Liver (tissue), 9 donors: ENCODE measurements around the gene FBP1. TPM values are rescaled to one million over a fixed set of nuclear protein-coding genes. Genes with fewer than 3 reads are reported as not detected.

Source experiments
- DNase-seq: peaks from one replicate; pipeline ENCODE4 v3.0.0-alpha.2; 2017; ENCODE audit warnings: low spot score
- H3K27ac ChIP-seq, 2 donors: one replicate each; pipeline ENCODE4 v1.7.0; 2013; ENCODE audit warnings: inconsistent platforms in 2 of 2, low read length in 2 of 2, control low read depth in 1 of 2, low read depth in 1 of 2, mild to moderate bottlenecking in 1 of 2
- H3K27me3 ChIP-seq, 4 donors: one replicate each; pipeline versions ENCODE4 v1.6.1 to v1.7.0; 2013; ENCODE audit warnings: low read length in 3 of 4, inconsistent platforms in 1 of 4, mild to moderate bottlenecking in 1 of 4, moderate library complexity in 1 of 4; ENCODE audit not compliant: control insufficient read depth in 4 of 4, insufficient read depth in 4 of 4
- H3K36me3 ChIP-seq, 4 donors: one replicate each; pipeline versions ENCODE4 v1.6.1 to v1.7.0; 2013; ENCODE audit warnings: low read length in 3 of 4, mild to moderate bottlenecking in 3 of 4, low read depth in 1 of 4, moderate library complexity in 1 of 4; ENCODE audit not compliant: control insufficient read depth in 4 of 4, insufficient read depth in 3 of 4
- H3K4me1 ChIP-seq, 4 donors: one replicate each; pipeline versions ENCODE4 v1.6.1 to v1.7.0; 2013; ENCODE audit warnings: low read length in 3 of 4, mild to moderate bottlenecking in 3 of 4, moderate library complexity in 1 of 4; ENCODE audit not compliant: control insufficient read depth in 4 of 4, insufficient read depth in 4 of 4
- H3K4me3 ChIP-seq, 3 donors: one replicate each; pipeline versions ENCODE4 v1.6.1 to v1.7.0; 2013; ENCODE audit warnings: low read length in 3 of 3, control low read depth in 1 of 3, low read depth in 1 of 3, mild to moderate bottlenecking in 1 of 3
- H3K9ac ChIP-seq, 2 donors: one replicate each; pipeline ENCODE4 v1.7.0; 2013; ENCODE audit warnings: low read length in 2 of 2, mild to moderate bottlenecking in 2 of 2, moderate library complexity in 2 of 2, control low read depth in 1 of 2, low read depth in 1 of 2
- H3K9me3 ChIP-seq, 4 donors: one replicate each; pipeline versions ENCODE4 v1.6.1 to v1.7.0; 2013; ENCODE audit warnings: low read length in 3 of 4; ENCODE audit not compliant: control insufficient read depth in 4 of 4
- EGR1 ChIP-seq, 2 donors: IDR thresholded peaks; 2 replicates each; pipeline ENCODE4 v1.6.1; 2016 to 2018; ENCODE audit warnings: antibody characterized with exemption in 2 of 2, low read depth in 2 of 2
- FOXA1 ChIP-seq: IDR thresholded peaks from 2 replicates; pipeline ENCODE4 v1.6.1; 2016; ENCODE audit warnings: antibody characterized with exemption
- FOXA2 ChIP-seq: IDR thresholded peaks from 2 replicates; pipeline ENCODE4 v1.6.1; 2016; ENCODE audit warnings: antibody characterized with exemption
- GABPA ChIP-seq, 2 donors: IDR thresholded peaks in 1 of 2; conservative IDR thresholded peaks in 1 of 2; 2 replicates each; pipeline ENCODE4 v1.6.1; 2016; ENCODE audit warnings: antibody characterized with exemption in 2 of 2, mild to moderate bottlenecking in 1 of 2, moderate library complexity in 1 of 2
- HNF4A ChIP-seq, 2 donors: conservative IDR thresholded peaks; 2 replicates each; pipeline ENCODE4 v1.6.1; 2016; ENCODE audit warnings: antibody characterized with exemption in 2 of 2, mild to moderate bottlenecking in 2 of 2
- HNF4G ChIP-seq: IDR thresholded peaks from 2 replicates; pipeline ENCODE4 v1.6.1; 2016; ENCODE audit warnings: antibody characterized with exemption
- JUND ChIP-seq, 2 donors: IDR thresholded peaks; 2 replicates each; pipeline ENCODE4 v1.6.1; 2016; ENCODE audit warnings: antibody characterized with exemption in 2 of 2
- NR2F2 ChIP-seq: IDR thresholded peaks from 2 replicates; pipeline ENCODE4 v1.6.1; 2016; ENCODE audit warnings: antibody characterized with exemption
- RAD21 ChIP-seq, 2 donors: IDR thresholded peaks; 2 replicates each; pipeline ENCODE4 v1.6.1; 2016; ENCODE audit warnings: antibody characterized with exemption in 2 of 2, mild to moderate bottlenecking in 2 of 2
- RXRA ChIP-seq, 2 donors: IDR thresholded peaks; 2 replicates each; pipeline ENCODE4 v1.6.1; 2017 to 2018; ENCODE audit warnings: antibody characterized with exemption in 2 of 2, mild to moderate bottlenecking in 1 of 2
- SP1 ChIP-seq: IDR thresholded peaks from 2 replicates; pipeline ENCODE4 v1.6.1; 2018; ENCODE audit warnings: antibody characterized with exemption, mild to moderate bottlenecking
- TAF1 ChIP-seq: conservative IDR thresholded peaks from 2 replicates; pipeline ENCODE4 v1.6.1; 2016; ENCODE audit warnings: antibody characterized with exemption, mild to moderate bottlenecking
- YY1 ChIP-seq: IDR thresholded peaks from 2 replicates; pipeline ENCODE4 v1.6.1; 2016; ENCODE audit warnings: antibody characterized with exemption, mild to moderate bottlenecking
- WGBS: extraction: QIAGEN DNeasy Blood & Tissue Kit; methylation state at CpG from one replicate; pipeline ENCODE4 v1.1.7; 2013; 5-methylcytosine and 5-hydroxymethylcytosine counted together
- polyA plus RNA-seq, 2 donors: library from polyadenylated mRNA; stranded (reverse) in 1 of 2; unstranded in 1 of 2; fragments of 200-250 nt in 1 of 2; fragments of >200 nt in 1 of 2; fragmentation: Nextera tagmentation in 1 of 2; extraction: Ambion mirVana in 1 of 2; gene quantifications; one replicate each; pipeline versions ENCODE4 v1.2.1 to v1.2.3, GENCODE V29; 2013 to 2015
- total RNA-seq, 2 donors: library from RNA; depleted of rRNA; stranded (reverse); fragments of >200 nt; gene quantifications; one replicate each; pipeline ENCODE4 v1.2.3, GENCODE V29; 2014
- TF ChIP-seq, protein P1 (sequence below): fragments of 150-350 bp; IDR thresholded peaks from 2 replicates; pipeline ENCODE4 v1.5.1; 2017; ENCODE audit warnings: improper control_type of control experiment, low read depth, low read length; ENCODE audit not compliant: missing input control
- TF ChIP-seq, protein P2 (sequence below): IDR thresholded peaks from 2 replicates; pipeline ENCODE4 v1.6.1; 2016; ENCODE audit warnings: antibody characterized with exemption
- TF ChIP-seq, protein P3 (sequence below): IDR thresholded peaks from 2 replicates; pipeline ENCODE4 v1.6.1; 2016; ENCODE audit warnings: antibody characterized with exemption
- TF ChIP-seq, protein P4 (sequence below): IDR thresholded peaks from 2 replicates; pipeline ENCODE4 v1.6.1; 2016; ENCODE audit warnings: antibody characterized with exemption
- TF ChIP-seq, protein P5 (sequence below): IDR thresholded peaks from 2 replicates; pipeline ENCODE4 v1.6.1; 2016; ENCODE audit warnings: antibody characterized with exemption, mild to moderate bottlenecking
- donor health status: healthy.
- donor health status: healthy.
- donor health status: healthy.
- donor health status: healthy.
- donor health status: healthy.

The FBP1 gene
- total and polyA plus RNA-seq, 4 donors, result 27.8 to 574 (median 317) TPM

DNA sequence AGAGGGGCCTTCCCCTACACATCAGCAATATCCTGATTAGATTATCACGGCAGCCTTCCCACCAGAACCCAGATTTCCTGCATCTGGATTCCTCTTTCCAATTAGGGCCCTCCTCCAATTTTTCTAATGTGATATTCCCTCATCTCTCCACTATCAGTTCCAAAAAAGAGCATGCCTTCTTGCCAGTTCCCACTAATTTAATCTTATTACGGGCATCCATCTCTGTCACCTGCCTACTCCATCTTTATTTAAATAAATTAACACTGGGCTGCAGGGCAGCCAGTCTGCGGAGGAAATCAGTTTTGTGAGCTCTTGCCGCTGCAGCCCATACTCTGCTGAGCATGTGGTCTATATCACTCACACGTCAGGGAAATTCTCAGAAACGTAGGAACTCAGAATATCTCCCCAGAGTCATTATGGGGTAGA lies 29.1 kb downstream of the FBP1 start (continued):
- TF ChIP-seq TAF1, result no peak

DNA sequence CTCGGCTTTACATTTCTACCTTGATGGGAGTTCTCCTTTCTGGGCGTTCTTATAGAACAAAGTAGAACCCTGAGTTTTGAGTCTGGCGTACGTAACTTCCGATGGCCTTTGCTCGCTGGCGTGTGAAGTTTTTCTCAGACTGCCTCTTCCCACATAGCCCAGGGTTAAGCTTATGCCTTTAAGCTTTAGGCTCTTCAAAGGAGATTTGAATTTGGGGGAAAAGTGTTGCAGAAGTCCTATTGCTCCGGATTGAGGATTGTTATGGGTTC lies 32.0 kb downstream of the FBP1 start:
- Histone ChIP-seq H3K9ac (peak overlapping the region in 1 of 2 donors; percentile 67), H3K4me1 (peaks cover 4 to 48% (median 37%) of the 10 kb centered on the region in 4 donors), H3K36me3 (peaks cover 8 to 47% (median 36%) of the 10 kb centered on the region in 4 donors), H3K27me3 (no peaks in the 10 kb centered on the region), H3K9me3 (no peaks in the 10 kb centered on the region), H3K4me3 (no peak overlapping the region), H3K27ac (peak overlapping the region; percentile 86 to 88)
- DNase-seq, result no peak
- no peak for TF ChIP-seq EGR1 (IDR thresholded peaks at IDR 0.05; ENCODE audit: low read depth in 2 of 2)
- no peak for TF ChIP-seq JUND (IDR thresholded peaks at IDR 0.05)
- TF ChIP-seq, protein P1, sequence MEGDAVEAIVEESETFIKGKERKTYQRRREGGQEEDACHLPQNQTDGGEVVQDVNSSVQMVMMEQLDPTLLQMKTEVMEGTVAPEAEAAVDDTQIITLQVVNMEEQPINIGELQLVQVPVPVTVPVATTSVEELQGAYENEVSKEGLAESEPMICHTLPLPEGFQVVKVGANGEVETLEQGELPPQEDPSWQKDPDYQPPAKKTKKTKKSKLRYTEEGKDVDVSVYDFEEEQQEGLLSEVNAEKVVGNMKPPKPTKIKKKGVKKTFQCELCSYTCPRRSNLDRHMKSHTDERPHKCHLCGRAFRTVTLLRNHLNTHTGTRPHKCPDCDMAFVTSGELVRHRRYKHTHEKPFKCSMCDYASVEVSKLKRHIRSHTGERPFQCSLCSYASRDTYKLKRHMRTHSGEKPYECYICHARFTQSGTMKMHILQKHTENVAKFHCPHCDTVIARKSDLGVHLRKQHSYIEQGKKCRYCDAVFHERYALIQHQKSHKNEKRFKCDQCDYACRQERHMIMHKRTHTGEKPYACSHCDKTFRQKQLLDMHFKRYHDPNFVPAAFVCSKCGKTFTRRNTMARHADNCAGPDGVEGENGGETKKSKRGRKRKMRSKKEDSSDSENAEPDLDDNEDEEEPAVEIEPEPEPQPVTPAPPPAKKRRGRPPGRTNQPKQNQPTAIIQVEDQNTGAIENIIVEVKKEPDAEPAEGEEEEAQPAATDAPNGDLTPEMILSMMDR, result no peak
- TF ChIP-seq GABPA (IDR thresholded peaks at IDR 0.05 in 1 of 2, conservative IDR thresholded peaks at IDR 0.05 in 1 of 2), result no peak
- TF ChIP-seq, protein P2, sequence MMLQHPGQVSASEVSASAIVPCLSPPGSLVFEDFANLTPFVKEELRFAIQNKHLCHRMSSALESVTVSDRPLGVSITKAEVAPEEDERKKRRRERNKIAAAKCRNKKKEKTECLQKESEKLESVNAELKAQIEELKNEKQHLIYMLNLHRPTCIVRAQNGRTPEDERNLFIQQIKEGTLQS, result no peak
- TF ChIP-seq RAD21 (IDR thresholded peaks at IDR 0.05), result no peak
- TF ChIP-seq SP1, result no peak
- no peak for TF ChIP-seq NR2F2
- TF ChIP-seq HNF4A (conservative IDR thresholded peaks at IDR 0.05), result no peak
- TF ChIP-seq HNF4G, result no peak
- TF ChIP-seq, protein P3, sequence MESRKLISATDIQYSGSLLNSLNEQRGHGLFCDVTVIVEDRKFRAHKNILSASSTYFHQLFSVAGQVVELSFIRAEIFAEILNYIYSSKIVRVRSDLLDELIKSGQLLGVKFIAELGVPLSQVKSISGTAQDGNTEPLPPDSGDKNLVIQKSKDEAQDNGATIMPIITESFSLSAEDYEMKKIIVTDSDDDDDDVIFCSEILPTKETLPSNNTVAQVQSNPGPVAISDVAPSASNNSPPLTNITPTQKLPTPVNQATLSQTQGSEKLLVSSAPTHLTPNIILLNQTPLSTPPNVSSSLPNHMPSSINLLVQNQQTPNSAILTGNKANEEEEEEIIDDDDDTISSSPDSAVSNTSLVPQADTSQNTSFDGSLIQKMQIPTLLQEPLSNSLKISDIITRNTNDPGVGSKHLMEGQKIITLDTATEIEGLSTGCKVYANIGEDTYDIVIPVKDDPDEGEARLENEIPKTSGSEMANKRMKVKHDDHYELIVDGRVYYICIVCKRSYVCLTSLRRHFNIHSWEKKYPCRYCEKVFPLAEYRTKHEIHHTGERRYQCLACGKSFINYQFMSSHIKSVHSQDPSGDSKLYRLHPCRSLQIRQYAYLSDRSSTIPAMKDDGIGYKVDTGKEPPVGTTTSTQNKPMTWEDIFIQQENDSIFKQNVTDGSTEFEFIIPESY, result no peak
- TF ChIP-seq YY1, result no peak
- TF ChIP-seq, protein P4, sequence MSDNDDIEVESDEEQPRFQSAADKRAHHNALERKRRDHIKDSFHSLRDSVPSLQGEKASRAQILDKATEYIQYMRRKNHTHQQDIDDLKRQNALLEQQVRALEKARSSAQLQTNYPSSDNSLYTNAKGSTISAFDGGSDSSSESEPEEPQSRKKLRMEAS, result no peak
- TF ChIP-seq TAF1, result no peak
- no peak for TF ChIP-seq FOXA1
- no peak for TF ChIP-seq RXRA (IDR thresholded peaks at IDR 0.05)
- TF ChIP-seq FOXA2, result no peak
- TF ChIP-seq, protein P5, sequence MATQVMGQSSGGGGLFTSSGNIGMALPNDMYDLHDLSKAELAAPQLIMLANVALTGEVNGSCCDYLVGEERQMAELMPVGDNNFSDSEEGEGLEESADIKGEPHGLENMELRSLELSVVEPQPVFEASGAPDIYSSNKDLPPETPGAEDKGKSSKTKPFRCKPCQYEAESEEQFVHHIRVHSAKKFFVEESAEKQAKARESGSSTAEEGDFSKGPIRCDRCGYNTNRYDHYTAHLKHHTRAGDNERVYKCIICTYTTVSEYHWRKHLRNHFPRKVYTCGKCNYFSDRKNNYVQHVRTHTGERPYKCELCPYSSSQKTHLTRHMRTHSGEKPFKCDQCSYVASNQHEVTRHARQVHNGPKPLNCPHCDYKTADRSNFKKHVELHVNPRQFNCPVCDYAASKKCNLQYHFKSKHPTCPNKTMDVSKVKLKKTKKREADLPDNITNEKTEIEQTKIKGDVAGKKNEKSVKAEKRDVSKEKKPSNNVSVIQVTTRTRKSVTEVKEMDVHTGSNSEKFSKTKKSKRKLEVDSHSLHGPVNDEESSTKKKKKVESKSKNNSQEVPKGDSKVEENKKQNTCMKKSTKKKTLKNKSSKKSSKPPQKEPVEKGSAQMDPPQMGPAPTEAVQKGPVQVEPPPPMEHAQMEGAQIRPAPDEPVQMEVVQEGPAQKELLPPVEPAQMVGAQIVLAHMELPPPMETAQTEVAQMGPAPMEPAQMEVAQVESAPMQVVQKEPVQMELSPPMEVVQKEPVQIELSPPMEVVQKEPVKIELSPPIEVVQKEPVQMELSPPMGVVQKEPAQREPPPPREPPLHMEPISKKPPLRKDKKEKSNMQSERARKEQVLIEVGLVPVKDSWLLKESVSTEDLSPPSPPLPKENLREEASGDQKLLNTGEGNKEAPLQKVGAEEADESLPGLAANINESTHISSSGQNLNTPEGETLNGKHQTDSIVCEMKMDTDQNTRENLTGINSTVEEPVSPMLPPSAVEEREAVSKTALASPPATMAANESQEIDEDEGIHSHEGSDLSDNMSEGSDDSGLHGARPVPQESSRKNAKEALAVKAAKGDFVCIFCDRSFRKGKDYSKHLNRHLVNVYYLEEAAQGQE, result no peak
- WGBS, result 74% methylated on average over 8 of the region's 8 CpGs
